GM08714 (cell line): ENCODE data around the gene HTR7.

Experiments
- H3K4me3 ChIP-seq: fragments of 200-500 bp; sonication (Bioruptor generic); 2 replicates; pipeline ENCODE4 v1.5.1; 2014; ENCODE audit warnings: mild to moderate bottlenecking, low read length, inconsistent platforms
- ZNF274 ChIP-seq: IDR thresholded peaks from 2 replicates; pipeline ENCODE4 v1.6.1; 2012; ENCODE audit warnings: mild to moderate bottlenecking, low read depth, low read length

The HTR7 gene

DNA sequence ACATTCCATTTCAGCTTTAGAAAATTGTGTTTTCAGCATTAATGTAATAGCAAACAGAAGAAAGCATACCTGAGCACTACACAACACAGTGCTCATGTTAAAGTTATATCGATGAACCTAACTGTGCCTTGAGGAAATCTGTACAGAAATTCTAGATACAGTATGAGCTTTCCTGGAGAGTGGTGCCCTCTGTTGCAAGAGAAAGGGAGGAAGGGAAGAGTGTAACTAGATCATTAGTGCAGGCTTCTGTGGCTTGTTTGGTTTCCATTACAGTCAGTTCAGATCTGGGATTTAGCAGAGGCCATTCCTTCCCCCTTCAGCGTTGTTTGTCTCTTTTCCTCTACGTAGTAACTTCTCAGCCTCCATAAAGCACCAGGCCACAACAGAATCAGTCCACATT is 139.7 kb downstream of the HTR7 start:
- H3K4me3 ChIP-seq: no peak overlapping the region
- TF ChIP-seq ZNF274: no peak

DNA sequence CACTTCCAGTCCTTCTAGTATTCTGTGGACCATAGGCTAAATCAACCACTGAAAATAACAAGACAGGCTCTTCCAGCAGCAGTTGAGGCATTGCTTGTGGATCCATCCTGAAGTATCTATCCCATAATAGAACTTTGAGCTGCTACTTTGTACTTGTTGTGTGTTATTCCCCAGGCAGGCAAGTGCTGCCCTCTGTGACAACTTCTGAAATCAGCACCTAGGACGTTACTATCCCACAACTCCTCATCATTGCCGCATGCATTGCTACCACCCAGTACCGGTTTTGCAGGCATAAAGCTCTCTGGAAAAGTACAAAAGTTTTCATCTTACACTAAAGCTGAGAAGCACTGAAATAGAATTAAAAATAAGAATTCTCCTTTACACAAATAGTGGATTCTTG is 145.3 kb downstream of the HTR7 start:
- no peak for TF ChIP-seq ZNF274

DNA sequence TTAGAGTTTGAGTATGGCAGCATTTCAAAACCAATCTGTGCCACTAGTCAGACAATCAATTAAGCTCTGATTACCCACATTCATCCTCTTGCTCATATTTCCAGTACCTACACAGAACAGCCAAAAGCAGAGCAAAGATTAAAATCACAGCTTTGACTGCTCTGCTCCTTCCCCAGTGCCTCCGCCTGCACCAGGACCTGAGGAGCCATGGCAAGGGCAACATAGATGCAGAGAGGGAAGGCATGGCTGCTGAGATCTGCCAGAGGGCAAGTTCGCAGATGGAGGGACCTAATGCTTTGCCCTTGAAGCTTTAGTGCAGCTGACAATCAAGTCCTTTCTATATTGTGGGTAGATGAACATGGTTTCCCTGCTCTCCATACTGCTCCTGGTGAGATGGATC is 148.1 kb downstream of the HTR7 start:
- TF ChIP-seq ZNF274: no peak

More for the DNA sequence above, 145.3 kb downstream of the HTR7 start:
- no peak overlapping the region for H3K4me3 ChIP-seq

DNA sequence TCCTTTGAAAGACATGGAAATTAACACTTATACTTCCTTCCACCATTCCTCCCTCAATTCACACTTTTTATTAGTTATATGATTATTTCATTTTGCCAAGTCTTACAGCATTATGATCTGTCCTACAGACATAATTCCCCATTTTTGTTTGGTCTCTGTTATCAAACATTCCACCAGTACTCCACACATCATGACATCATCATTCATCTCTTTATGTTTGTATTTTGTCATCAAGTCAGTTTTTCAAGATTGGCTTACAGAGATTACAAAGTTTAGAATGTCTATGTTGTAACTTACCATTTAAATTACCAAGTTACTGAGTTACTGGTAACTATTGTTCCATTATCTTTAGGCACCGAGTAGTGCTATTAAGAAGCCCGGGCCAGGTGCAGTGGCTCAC is 150.2 kb downstream of the HTR7 start:
- no peak overlapping the region for H3K4me3 ChIP-seq

More for the DNA sequence above, 148.1 kb downstream of the HTR7 start:
- no peak overlapping the region for H3K4me3 ChIP-seq

DNA sequence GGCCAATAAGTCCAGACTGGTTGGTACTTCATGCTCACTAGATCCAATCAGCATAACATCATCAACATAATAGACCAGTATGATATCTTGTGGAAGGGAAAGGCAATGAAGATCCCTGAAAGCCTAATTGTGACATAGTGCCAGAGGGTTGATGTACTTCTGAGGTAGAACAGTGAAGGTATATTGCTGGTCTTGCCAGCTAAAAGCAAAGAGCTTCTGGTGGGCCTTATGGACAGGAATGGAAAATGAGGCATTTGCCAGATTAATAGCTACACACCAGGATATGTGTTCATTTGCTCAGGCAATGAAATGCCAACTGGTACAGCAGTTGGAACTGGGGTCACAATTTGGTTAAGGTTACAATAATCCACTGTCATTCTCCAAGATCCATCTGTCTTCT is 156.4 kb downstream of the HTR7 start:
- H3K4me3 ChIP-seq: no peak overlapping the region
- no peak for TF ChIP-seq ZNF274

More for the DNA sequence above, 150.2 kb downstream of the HTR7 start:
- TF ChIP-seq ZNF274: no peak

DNA sequence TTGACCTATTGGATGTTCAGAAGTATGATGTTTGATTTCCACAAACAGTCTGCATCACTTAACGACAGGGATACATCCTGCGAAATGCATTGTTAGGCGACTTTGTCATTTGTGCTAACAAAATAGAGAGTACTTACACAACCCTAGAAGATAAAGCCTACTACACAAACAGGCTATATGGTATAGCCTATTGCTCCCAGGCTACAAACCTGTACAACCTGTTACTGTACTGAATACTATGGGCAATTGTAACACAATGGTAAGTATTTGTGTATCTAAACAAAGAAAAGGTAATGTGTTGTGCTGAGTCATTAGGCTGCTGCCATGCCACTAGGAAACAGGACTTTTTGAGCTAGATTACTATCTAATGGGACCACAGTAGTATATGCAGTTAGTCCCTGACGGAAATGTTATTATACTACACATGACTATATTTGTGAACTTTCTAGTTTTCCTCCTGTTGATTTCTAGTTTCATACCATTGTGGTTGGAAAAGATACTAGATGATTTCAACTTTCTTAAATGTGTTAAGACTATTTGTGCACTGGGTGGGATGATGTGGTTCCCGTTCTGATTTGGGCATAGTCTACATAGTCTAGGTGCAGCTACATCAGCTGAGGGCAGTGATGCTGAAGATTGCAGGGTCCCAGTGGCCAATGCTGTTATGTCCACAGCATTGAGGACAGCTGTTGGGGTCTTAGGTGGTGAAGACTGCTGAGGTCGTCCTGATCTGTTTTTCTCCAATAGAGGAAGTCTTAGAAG is 161.7 kb downstream of the HTR7 start:
- H3K4me3 ChIP-seq: no peak overlapping the region
- no peak for TF ChIP-seq ZNF274
